SK-N-SH (cell line): Measurements from ENCODE around the gene SPIRE2.

Experiments
- CTCF ChIP-seq: fragments of 200-600 bp; sonication (generic); IDR thresholded peaks from 2 replicates; pipeline ENCODE4 v1.6.1; 2017; ENCODE audit warnings: antibody characterized with exemption, mild to moderate bottlenecking, moderate library complexity
- ELF1 ChIP-seq: IDR thresholded peaks from 2 replicates; pipeline ENCODE4 v1.4.0; 2012

GRCh38 chr16:89903908-89904515, 75.7 kb downstream of the SPIRE2 start:
- no peak for TF ChIP-seq CTCF
- TF ChIP-seq ELF1, result no peak
